WTC11 (cell line): Measurements from ENCODE around the gene RNPS1. TPM values are rescaled to one million over a fixed set of nuclear protein-coding genes. Genes with fewer than 3 reads are reported as not detected.

ENCODE experiments used
- AFF4 ChIP-seq: sonication (generic); formaldehyde crosslinking; IDR thresholded peaks from 2 replicates; pipeline ENCODE4 v1.8.1; 2023; ENCODE audit warnings: mild to moderate bottlenecking, missing genetic modification reagents, borderline replicate concordance
- CTCF ChIP-seq: fragments of 200-600 bp; IDR thresholded peaks from 2 replicates; pipeline ENCODE4 v1.8.0; 2022; ENCODE audit warnings: antibody characterized with exemption
- E2F1 ChIP-seq: sonication (generic); formaldehyde crosslinking; IDR thresholded peaks from 2 replicates; pipeline ENCODE4 v1.8.0; 2022; ENCODE audit warnings: mild to moderate bottlenecking, missing genetic modification reagents
- EMX1 ChIP-seq: fragments of 250-450 bp; sonication (Bioruptor Pico); IDR thresholded peaks from 2 replicates; pipeline ENCODE4 v1.8.0; 2021; ENCODE audit warnings: mild to moderate bottlenecking
- ESRRA ChIP-seq: sonication (generic); formaldehyde crosslinking; IDR thresholded peaks from 2 replicates; pipeline ENCODE4 v1.8.1; 2022; ENCODE audit warnings: mild to moderate bottlenecking, missing genetic modification reagents, borderline replicate concordance
- ETV6 ChIP-seq: sonication (generic); formaldehyde crosslinking; IDR thresholded peaks from 2 replicates; pipeline ENCODE4 v1.8.1; 2022; ENCODE audit warnings: mild to moderate bottlenecking, missing genetic modification reagents
- FOXP1 ChIP-seq: sonication (generic); formaldehyde crosslinking; IDR thresholded peaks from 2 replicates; pipeline ENCODE4 v1.8.0; 2022; ENCODE audit warnings: missing genetic modification reagents, mild to moderate bottlenecking, moderate library complexity, borderline replicate concordance
- GABPB1 ChIP-seq: sonication (generic); formaldehyde crosslinking; IDR thresholded peaks from 2 replicates; pipeline ENCODE4 v1.8.1; 2023; ENCODE audit warnings: mild to moderate bottlenecking, missing genetic modification reagents
- GTF2I ChIP-seq: fragments of 250-450 bp; sonication (Bioruptor Pico); conservative IDR thresholded peaks from 2 replicates; pipeline ENCODE4 v1.4.0; 2021; ENCODE audit warnings: mild to moderate bottlenecking
- IRF2 ChIP-seq: sonication (generic); formaldehyde crosslinking; IDR thresholded peaks from 2 replicates; pipeline ENCODE4 v1.8.0; 2022; ENCODE audit warnings: low read depth, missing genetic modification reagents, borderline replicate concordance
- KAT7 ChIP-seq: sonication (generic); formaldehyde crosslinking; IDR thresholded peaks from 2 replicates; pipeline ENCODE4 v1.8.1; 2023; ENCODE audit warnings: missing genetic modification reagents, mild to moderate bottlenecking, borderline replicate concordance
- MLX ChIP-seq: sonication (generic); formaldehyde crosslinking; IDR thresholded peaks from 2 replicates; pipeline ENCODE4 v1.8.1; 2023; ENCODE audit warnings: mild to moderate bottlenecking, missing genetic modification reagents, moderate library complexity
- PREB ChIP-seq: sonication (generic); formaldehyde crosslinking; IDR thresholded peaks from 2 replicates; pipeline ENCODE4 v1.8.1; 2022; ENCODE audit warnings: mild to moderate bottlenecking, missing genetic modification reagents, moderate library complexity, borderline replicate concordance
- SMAD3 ChIP-seq: sonication (generic); formaldehyde crosslinking; IDR thresholded peaks from 2 replicates; pipeline ENCODE4 v1.8.0; 2022; ENCODE audit warnings: missing genetic modification reagents, mild to moderate bottlenecking, borderline replicate concordance
- SOX15 ChIP-seq: fragments of 250-450 bp; sonication (Bioruptor Pico); IDR thresholded peaks from 2 replicates; pipeline ENCODE4 v1.9.0; 2021; ENCODE audit warnings: mild to moderate bottlenecking
- USF1 ChIP-seq: sonication (generic); formaldehyde crosslinking; IDR thresholded peaks from 2 replicates; pipeline ENCODE4 v1.8.0; 2022; ENCODE audit warnings: mild to moderate bottlenecking, missing genetic modification reagents
- ZBTB21 ChIP-seq: sonication (generic); formaldehyde crosslinking; IDR thresholded peaks from 2 replicates; pipeline ENCODE4 v1.8.1; 2023; ENCODE audit warnings: mild to moderate bottlenecking, missing genetic modification reagents, borderline replicate concordance
- ZBTB43 ChIP-seq: sonication (generic); formaldehyde crosslinking; IDR thresholded peaks from 2 replicates; pipeline ENCODE4 v1.8.1; 2023; ENCODE audit warnings: mild to moderate bottlenecking, missing genetic modification reagents
- ZMAT4 ChIP-seq: fragments of 250-450 bp; sonication (Bioruptor Pico); IDR thresholded peaks from 2 replicates; pipeline ENCODE4 v1.9.0; 2021; ENCODE audit warnings: mild to moderate bottlenecking
- ZNF138 ChIP-seq: sonication (generic); formaldehyde crosslinking; conservative IDR thresholded peaks from 2 replicates; pipeline ENCODE4 v1.8.1; 2022; ENCODE audit warnings: mild to moderate bottlenecking, moderate library complexity, missing genetic modification reagents
- ZNF232 ChIP-seq: sonication (generic); formaldehyde crosslinking; IDR thresholded peaks from 2 replicates; pipeline ENCODE4 v1.8.0; 2022; ENCODE audit warnings: mild to moderate bottlenecking, missing genetic modification reagents
- ZNF512 ChIP-seq: sonication (generic); formaldehyde crosslinking; IDR thresholded peaks from 2 replicates; pipeline ENCODE4 v1.8.1; 2022; ENCODE audit warnings: missing genetic modification reagents, borderline replicate concordance
- ZSCAN18 ChIP-seq: fragments of 250-450 bp; sonication (Bioruptor Pico); IDR thresholded peaks from 2 replicates; pipeline ENCODE4 v2.1.2; 2022; ENCODE audit warnings: mild to moderate bottlenecking, moderate library complexity
- total RNA-seq: library from RNA; stranded (reverse); gene quantifications from 3 replicates; pipeline ENCODE4 v1.2.3, GENCODE V29; 2021

Gene RNPS1
- total RNA-seq, 1 experiment from 2014 or later = 331 TPM

- peak; percentile 81 for TF ChIP-seq ZBTB43 (CRISPR knock-in tag)
- TF ChIP-seq ZNF232 (CRISPR knock-in tag) = no peak
- TF ChIP-seq ESRRA (CRISPR knock-in tag) = 0 out of 2 replicates have a peak, but pooled peaks have one; percentile 51
- 0 out of 2 replicates have a peak, but pooled peaks have one; percentile 45 for TF ChIP-seq SOX15 (CRISPR knock-in tag)
- 0 out of 2 replicates have a peak, but pooled peaks have one; percentile 38 for TF ChIP-seq ZMAT4 (CRISPR knock-in tag)
- no peak for TF ChIP-seq ZNF138 (CRISPR knock-in tag)
- peak; percentile 40; the same call in 1 of the 2 replicates for TF ChIP-seq FOXP1 (CRISPR knock-in tag)
- TF ChIP-seq AFF4 (CRISPR knock-in tag) = 0 out of 2 replicates have a peak, but pooled peaks have one; percentile 36
- TF ChIP-seq CTCF = no peak
- TF ChIP-seq USF1 (CRISPR knock-in tag) = peak; percentile 55
- no peak for TF ChIP-seq ZNF512 (CRISPR knock-in tag)
- TF ChIP-seq GTF2I = no peak
- no peak for TF ChIP-seq IRF2 (CRISPR knock-in tag)
- TF ChIP-seq ZSCAN18 (CRISPR knock-in tag) = no peak
- no peak for TF ChIP-seq PREB (CRISPR knock-in tag)
- TF ChIP-seq KAT7 (CRISPR knock-in tag) = peak; percentile 57; the same call in 1 of the 2 replicates
- peak; percentile 84 for TF ChIP-seq GABPB1 (CRISPR knock-in tag)
- TF ChIP-seq SMAD3 = peak; percentile 50; the same call in 1 of the 2 replicates
- peak; percentile 90 for TF ChIP-seq E2F1 (CRISPR knock-in tag)
- no peak for TF ChIP-seq EMX1 (CRISPR knock-in tag)
- TF ChIP-seq MLX (CRISPR knock-in tag) = no peak
- peak; percentile 92 for TF ChIP-seq ZBTB21 (CRISPR knock-in tag)
- TF ChIP-seq ETV6 (CRISPR knock-in tag) = peak; percentile 58
These were observed at the start of gene RNPS1 (continued) for GRCh38 chr16:2267913-2268666.
